Measurements from ENCODE around the gene SCD.

DNA sequence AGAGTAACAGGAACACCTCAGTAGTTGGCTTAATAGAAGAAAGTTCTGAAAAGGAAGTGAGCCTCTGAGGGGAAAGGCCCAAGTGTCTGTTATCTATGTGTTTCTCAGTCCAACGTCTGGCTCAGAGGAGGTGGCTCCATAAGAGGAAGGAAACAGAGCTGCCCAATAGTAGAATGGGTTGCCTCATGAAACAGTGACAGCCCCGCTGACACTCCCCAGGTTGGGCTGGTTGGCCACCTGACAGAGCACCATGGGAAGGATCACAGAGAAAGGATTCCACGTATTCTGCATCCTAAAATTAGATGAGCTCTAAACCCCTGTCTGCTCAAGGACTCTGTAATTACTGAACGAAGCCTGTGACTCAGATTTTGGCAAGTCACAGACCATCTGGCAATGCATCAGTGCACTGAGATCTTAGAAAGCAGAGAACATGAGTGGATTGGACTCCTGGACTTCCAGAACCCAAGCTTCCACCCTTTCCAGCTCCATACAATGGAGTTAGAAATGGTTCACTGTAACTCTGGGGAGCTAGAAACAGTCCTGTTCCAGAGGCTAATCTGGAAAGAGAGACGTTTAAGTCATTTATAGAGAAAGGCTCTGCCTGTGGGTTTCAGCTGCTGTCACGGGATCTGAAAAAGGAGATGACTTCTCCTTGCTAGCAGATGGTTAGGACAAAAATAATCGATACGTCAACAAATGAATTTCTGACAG is 19.9 kb upstream of the SCD start:
- no peak for TF ChIP-seq EZH2 (IDR thresholded peaks at IDR 0.05; ENCODE audit: low read depth, unreplicated experiment)
- TF ChIP-seq, protein P1, sequence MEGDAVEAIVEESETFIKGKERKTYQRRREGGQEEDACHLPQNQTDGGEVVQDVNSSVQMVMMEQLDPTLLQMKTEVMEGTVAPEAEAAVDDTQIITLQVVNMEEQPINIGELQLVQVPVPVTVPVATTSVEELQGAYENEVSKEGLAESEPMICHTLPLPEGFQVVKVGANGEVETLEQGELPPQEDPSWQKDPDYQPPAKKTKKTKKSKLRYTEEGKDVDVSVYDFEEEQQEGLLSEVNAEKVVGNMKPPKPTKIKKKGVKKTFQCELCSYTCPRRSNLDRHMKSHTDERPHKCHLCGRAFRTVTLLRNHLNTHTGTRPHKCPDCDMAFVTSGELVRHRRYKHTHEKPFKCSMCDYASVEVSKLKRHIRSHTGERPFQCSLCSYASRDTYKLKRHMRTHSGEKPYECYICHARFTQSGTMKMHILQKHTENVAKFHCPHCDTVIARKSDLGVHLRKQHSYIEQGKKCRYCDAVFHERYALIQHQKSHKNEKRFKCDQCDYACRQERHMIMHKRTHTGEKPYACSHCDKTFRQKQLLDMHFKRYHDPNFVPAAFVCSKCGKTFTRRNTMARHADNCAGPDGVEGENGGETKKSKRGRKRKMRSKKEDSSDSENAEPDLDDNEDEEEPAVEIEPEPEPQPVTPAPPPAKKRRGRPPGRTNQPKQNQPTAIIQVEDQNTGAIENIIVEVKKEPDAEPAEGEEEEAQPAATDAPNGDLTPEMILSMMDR (conservative IDR thresholded peaks at IDR 0.05; ENCODE audit: low read depth in 2 of 2), result no peak
- TF ChIP-seq ZNF331 (CRISPR knock-in tag; IDR thresholded peaks at IDR 0.05; ENCODE audit: low read depth), result no peak
- no peak for TF ChIP-seq EZH2phosphoT487 (IDR thresholded peaks at IDR 0.05; ENCODE audit: unreplicated experiment)
- no peak for TF ChIP-seq POLR2AphosphoS5 (IDR thresholded peaks at IDR 0.05; ENCODE audit: low read depth)
- TF ChIP-seq, protein P2, sequence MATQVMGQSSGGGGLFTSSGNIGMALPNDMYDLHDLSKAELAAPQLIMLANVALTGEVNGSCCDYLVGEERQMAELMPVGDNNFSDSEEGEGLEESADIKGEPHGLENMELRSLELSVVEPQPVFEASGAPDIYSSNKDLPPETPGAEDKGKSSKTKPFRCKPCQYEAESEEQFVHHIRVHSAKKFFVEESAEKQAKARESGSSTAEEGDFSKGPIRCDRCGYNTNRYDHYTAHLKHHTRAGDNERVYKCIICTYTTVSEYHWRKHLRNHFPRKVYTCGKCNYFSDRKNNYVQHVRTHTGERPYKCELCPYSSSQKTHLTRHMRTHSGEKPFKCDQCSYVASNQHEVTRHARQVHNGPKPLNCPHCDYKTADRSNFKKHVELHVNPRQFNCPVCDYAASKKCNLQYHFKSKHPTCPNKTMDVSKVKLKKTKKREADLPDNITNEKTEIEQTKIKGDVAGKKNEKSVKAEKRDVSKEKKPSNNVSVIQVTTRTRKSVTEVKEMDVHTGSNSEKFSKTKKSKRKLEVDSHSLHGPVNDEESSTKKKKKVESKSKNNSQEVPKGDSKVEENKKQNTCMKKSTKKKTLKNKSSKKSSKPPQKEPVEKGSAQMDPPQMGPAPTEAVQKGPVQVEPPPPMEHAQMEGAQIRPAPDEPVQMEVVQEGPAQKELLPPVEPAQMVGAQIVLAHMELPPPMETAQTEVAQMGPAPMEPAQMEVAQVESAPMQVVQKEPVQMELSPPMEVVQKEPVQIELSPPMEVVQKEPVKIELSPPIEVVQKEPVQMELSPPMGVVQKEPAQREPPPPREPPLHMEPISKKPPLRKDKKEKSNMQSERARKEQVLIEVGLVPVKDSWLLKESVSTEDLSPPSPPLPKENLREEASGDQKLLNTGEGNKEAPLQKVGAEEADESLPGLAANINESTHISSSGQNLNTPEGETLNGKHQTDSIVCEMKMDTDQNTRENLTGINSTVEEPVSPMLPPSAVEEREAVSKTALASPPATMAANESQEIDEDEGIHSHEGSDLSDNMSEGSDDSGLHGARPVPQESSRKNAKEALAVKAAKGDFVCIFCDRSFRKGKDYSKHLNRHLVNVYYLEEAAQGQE (IDR thresholded peaks at IDR 0.05; ENCODE audit: unreplicated experiment), result no peak
- no peak for TF ChIP-seq CREB1 (CRISPR knock-in tag; IDR thresholded peaks at IDR 0.05; ENCODE audit: low read depth)
- no peak for TF ChIP-seq JUNB (IDR thresholded peaks at IDR 0.05; ENCODE audit: unreplicated experiment)
- TF ChIP-seq NANOG (IDR thresholded peaks at IDR 0.05; ENCODE audit: borderline replicate concordance), result no peak
- no peak for TF ChIP-seq STAT1 (IDR thresholded peaks at IDR 0.05; ENCODE audit: unreplicated experiment)
- TF ChIP-seq, protein P3, sequence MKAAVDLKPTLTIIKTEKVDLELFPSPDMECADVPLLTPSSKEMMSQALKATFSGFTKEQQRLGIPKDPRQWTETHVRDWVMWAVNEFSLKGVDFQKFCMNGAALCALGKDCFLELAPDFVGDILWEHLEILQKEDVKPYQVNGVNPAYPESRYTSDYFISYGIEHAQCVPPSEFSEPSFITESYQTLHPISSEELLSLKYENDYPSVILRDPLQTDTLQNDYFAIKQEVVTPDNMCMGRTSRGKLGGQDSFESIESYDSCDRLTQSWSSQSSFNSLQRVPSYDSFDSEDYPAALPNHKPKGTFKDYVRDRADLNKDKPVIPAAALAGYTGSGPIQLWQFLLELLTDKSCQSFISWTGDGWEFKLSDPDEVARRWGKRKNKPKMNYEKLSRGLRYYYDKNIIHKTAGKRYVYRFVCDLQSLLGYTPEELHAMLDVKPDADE (IDR thresholded peaks at IDR 0.05), result no peak
- TF ChIP-seq, protein P4, sequence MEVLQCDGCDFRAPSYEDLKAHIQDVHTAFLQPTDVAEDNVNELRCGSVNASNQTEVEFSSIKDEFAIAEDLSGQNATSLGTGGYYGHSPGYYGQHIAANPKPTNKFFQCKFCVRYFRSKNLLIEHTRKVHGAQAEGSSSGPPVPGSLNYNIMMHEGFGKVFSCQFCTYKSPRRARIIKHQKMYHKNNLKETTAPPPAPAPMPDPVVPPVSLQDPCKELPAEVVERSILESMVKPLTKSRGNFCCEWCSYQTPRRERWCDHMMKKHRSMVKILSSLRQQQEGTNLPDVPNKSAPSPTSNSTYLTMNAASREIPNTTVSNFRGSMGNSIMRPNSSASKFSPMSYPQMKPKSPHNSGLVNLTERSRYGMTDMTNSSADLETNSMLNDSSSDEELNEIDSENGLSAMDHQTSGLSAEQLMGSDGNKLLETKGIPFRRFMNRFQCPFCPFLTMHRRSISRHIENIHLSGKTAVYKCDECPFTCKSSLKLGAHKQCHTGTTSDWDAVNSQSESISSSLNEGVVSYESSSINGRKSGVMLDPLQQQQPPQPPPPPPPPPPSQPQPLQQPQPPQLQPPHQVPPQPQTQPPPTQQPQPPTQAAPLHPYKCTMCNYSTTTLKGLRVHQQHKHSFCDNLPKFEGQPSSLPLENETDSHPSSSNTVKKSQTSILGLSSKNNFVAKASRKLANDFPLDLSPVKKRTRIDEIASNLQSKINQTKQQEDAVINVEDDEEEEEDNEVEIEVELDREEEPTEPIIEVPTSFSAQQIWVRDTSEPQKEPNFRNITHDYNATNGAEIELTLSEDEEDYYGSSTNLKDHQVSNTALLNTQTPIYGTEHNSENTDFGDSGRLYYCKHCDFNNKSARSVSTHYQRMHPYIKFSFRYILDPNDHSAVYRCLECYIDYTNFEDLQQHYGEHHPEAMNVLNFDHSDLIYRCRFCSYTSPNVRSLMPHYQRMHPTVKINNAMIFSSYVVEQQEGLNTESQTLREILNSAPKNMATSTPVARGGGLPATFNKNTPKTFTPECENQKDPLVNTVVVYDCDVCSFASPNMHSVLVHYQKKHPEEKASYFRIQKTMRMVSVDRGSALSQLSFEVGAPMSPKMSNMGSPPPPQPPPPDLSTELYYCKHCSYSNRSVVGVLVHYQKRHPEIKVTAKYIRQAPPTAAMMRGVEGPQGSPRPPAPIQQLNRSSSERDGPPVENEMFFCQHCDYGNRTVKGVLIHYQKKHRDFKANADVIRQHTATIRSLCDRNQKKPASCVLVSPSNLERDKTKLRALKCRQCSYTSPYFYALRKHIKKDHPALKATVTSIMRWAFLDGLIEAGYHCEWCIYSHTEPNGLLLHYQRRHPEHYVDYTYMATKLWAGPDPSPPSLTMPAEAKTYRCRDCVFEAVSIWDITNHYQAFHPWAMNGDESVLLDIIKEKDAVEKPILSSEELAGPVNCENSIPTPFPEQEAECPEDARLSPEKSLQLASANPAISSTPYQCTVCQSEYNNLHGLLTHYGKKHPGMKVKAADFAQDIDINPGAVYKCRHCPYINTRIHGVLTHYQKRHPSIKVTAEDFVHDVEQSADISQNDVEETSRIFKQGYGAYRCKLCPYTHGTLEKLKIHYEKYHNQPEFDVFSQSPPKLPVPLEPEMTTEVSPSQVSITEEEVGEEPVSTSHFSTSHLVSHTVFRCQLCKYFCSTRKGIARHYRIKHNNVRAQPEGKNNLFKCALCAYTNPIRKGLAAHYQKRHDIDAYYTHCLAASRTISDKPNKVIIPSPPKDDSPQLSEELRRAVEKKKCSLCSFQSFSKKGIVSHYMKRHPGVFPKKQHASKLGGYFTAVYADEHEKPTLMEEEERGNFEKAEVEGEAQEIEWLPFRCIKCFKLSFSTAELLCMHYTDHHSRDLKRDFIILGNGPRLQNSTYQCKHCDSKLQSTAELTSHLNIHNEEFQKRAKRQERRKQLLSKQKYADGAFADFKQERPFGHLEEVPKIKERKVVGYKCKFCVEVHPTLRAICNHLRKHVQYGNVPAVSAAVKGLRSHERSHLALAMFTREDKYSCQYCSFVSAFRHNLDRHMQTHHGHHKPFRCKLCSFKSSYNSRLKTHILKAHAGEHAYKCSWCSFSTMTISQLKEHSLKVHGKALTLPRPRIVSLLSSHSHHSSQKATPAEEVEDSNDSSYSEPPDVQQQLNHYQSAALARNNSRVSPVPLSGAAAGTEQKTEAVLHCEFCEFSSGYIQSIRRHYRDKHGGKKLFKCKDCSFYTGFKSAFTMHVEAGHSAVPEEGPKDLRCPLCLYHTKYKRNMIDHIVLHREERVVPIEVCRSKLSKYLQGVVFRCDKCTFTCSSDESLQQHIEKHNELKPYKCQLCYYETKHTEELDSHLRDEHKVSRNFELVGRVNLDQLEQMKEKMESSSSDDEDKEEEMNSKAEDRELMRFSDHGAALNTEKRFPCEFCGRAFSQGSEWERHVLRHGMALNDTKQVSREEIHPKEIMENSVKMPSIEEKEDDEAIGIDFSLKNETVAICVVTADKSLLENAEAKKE (CRISPR knock-in tag; IDR thresholded peaks at IDR 0.05), result no peak

Measured in GM23338 (cell line).